ENCODE measurements around the gene MED26. TPM values are rescaled to one million over a fixed set of nuclear protein-coding genes. Genes with fewer than 3 reads are reported as not detected.

Gene MED26
- total and polyA plus RNA-seq, 9 of the 15 experiments (the other 6 are each of a cell fraction or from before 2014, with no cell fraction given) = 0.71 to 15.1 (median 6.2) TPM

GRCh38 chr19:16673231-16673630, 45.2 kb upstream of the MED26 start:
- FAIRE-seq = no peak
- no peak for TF ChIP-seq ZNF232 (CRISPR knock-in tag; IDR thresholded peaks at IDR 0.05)
- no peak for TF ChIP-seq CREB1 (IDR thresholded peaks at IDR 0.05)
- no peak for TF ChIP-seq CREB1 (CRISPR knock-in tag; IDR thresholded peaks at IDR 0.05)
- no peak for TF ChIP-seq ZBTB40 (IDR thresholded peaks at IDR 0.05)
- TF ChIP-seq ZBTB40 (CRISPR knock-in tag; IDR thresholded peaks at IDR 0.05) = no peak
- TF ChIP-seq BCLAF1 (IDR thresholded peaks at IDR 0.05; ENCODE audit: borderline replicate concordance in 1 of 2, control insufficient read depth in 1 of 2, low read depth in 2 of 2, low read length in 1 of 2) = no peak
- no peak for TF ChIP-seq COPS2 (conservative IDR thresholded peaks at IDR 0.05)
- no peak for TF ChIP-seq KHSRP (IDR thresholded peaks at IDR 0.05)
- no peak for TF ChIP-seq ZNF830 (CRISPR knock-in tag; IDR thresholded peaks at IDR 0.05)
- TF ChIP-seq IRF9 (tag; IDR thresholded peaks at IDR 0.05) = no peak

More at GRCh38 chr19:16673231-16673630, 45.2 kb upstream of the MED26 start:
- ChIA-PET POLR2A (interaction anchor here (0.5 to 1.2 kb wide), 4 partner anchors 10 to 511 kb away, joined by 3 read pairs; no protein-coding TSS in a partner anchor), CTCF (ENCODE audit: low intra/inter-chr PET ratio) (no interaction called here)
- Histone ChIP-seq H3K4me1 (replicated peaks in 1 of 2; ENCODE audit: control insufficient read depth in 2 of 2, insufficient read depth in 2 of 2, low read length in 2 of 2) (no peaks in the 10 kb centered on the region; a peak in 1 of 5 replicates), H3K9me1 (ENCODE audit: control insufficient read depth, insufficient read depth, low read length) (no peaks in the 10 kb centered on the region), H3K4me3 (no peak overlapping the region), H3K9me3 (replicated peaks; ENCODE audit: control insufficient read depth, insufficient read depth, low read depth, low read length) (no peaks in the 10 kb centered on the region), H3K27ac (ENCODE audit: extremely low read depth, low read depth, low read length) (no peak overlapping the region), H3K27me3 (ENCODE audit: control insufficient read depth in 2 of 2, insufficient read depth in 2 of 2, low read length in 2 of 2) (no peaks in the 10 kb centered on the region), H3K79me2 (ENCODE audit: control insufficient read depth, insufficient read depth, low read length) (no peaks in the 10 kb centered on the region), H4K20me1 (replicated peaks; ENCODE audit: control insufficient read depth, insufficient read depth, low read length) (no peaks in the 10 kb centered on the region), H3K9ac (ENCODE audit: insufficient read depth in 1 of 2, low read depth in 2 of 2, low read length in 2 of 2) (no peak overlapping the region), H3K4me2 (ENCODE audit: insufficient read depth, low read length) (no peak overlapping the region), H3K36me3 (ENCODE audit: control insufficient read depth, insufficient read depth, low read length) (no peaks in the 10 kb centered on the region), H2AFZ (ENCODE audit: low read depth, low read length) (no peak overlapping the region)
- no peak for DNase-seq (ENCODE audit: extremely low read depth in 1 of 4, low spot score in 3 of 4)
- BruUV-seq (replicated peaks) = no TSS peak
- ATAC-seq = no peak
- WGBS (ENCODE audit: insufficient coverage, low coverage, missing lambda C conversion rate) = 11% methylated on average over 3 of the region's 3 CpGs
- in situ Hi-C loops (cut with MboI) (no loop called here), intact Hi-C loops (cut with micrococcal nuclease) (no loop called here)

Data from K562 (cell line).